DMS53 treated with DMSO at 0.1 percent for 48 hours (cell line): Measurements from ENCODE around the gene RNF114.
"Not testable (repeated sequence)": the region's sequence is repeated elsewhere in the genome, so short reads cannot be mapped to it uniquely, and the experiment has no call there.

Experiments used
- DNase-seq: peaks from one replicate; lab custom pipeline; 2025; ENCODE audit not compliant: unreplicated experiment; lab: John Stamatoyannopoulos, UW

RNF114 gene

DNA sequence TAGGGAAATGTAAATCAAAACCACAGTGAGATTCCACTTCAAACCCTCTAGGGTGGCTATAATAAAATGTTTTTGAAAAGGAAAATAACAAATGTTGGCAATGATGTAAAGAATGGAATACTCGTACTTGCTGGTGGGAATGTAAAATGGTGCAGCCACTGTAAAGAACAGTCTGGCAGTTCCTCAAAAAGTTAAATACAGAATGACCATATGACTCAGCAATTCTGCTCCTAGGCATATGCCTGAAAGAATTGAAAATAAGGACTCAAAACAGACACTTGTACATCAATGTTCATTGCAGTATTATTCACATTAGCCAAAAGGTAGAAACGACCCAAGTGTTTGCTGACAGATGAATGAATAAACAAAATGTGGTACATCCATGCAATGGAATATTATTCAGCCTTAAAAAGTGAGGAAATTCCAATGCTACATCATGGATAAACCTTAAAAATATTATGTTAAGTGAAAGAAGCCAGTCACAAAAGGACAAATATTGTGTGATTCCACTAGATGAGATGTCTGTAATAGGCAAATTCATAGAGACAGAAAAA lies 10.2 kb upstream of the RNF114 start:
- DNase-seq: no peak

DNA sequence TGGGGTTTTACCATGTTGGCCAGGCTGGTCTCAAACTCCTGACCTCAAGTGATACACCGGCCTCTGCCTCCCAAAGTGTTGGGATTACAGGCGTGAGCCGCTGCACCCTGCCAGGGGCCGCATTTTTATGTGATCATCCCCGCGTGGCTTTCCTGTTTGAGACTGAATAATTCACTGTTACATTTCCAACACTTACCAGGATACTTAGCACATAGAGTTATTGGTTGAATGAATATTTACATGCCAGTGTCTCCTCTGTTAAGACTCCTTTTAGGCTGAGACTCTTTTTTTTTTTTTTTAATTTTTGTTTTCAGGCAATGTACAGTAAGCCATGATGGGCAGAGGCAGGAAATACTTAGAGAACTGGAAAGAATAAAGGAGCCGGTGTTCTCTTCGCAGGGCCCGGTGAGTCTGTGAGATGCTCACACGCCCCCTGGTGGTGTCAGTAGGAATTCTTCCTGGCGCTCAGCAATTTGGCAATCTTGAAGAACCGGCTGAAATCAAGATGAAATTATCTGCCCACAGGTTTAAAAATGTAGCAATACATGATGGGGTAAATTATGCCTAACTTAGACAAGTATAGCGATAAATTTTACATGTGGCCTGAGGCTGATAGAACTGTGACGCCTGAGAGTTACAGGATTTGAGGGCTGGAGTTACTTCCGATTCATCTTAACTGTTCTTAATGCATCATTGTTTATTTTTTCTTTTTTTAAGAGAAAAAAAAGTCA lies 7.6 kb upstream of the RNF114 start:
- DNase-seq: peak; percentile 80

DNA sequence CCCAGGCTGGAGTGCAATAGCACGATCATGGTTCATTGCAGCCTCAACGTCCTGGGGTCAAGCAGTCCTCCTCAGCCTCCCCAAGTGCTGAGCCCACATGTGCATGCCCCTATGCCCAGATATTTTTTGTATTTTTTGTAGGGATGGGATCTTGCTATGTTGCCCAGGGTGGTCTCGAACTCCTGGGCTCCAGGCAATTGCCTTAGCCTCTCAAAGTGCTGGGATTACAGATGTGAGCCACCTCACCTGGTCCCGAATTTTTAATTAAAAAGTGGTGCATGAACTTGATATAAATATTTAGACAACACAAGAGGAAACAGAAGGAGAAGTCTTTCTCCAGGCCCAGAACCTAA lies 7.1 kb upstream of the RNF114 start:
- DNase-seq: no peak

DNA sequence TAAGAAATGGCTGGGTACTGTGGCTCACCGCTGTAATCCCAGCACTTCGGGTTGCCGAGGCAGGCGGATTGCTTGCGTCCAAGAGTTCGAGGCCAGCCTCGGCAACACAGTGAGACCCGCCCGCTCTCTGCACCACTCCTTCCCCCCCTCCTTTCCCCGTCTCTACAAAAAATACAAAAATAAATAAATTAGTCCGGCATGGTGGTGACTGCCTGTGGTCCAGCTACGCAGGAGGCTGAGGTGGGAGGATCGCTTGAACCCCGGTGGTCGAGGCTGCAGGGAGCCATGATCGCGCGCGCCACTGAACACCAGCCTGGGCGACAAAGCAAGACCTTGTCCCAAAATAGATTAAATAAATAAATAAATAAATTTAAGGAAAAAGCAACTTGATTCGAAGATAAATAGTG lies 448 bp upstream of the RNF114 start:
- DNase-seq: no peak

DNA sequence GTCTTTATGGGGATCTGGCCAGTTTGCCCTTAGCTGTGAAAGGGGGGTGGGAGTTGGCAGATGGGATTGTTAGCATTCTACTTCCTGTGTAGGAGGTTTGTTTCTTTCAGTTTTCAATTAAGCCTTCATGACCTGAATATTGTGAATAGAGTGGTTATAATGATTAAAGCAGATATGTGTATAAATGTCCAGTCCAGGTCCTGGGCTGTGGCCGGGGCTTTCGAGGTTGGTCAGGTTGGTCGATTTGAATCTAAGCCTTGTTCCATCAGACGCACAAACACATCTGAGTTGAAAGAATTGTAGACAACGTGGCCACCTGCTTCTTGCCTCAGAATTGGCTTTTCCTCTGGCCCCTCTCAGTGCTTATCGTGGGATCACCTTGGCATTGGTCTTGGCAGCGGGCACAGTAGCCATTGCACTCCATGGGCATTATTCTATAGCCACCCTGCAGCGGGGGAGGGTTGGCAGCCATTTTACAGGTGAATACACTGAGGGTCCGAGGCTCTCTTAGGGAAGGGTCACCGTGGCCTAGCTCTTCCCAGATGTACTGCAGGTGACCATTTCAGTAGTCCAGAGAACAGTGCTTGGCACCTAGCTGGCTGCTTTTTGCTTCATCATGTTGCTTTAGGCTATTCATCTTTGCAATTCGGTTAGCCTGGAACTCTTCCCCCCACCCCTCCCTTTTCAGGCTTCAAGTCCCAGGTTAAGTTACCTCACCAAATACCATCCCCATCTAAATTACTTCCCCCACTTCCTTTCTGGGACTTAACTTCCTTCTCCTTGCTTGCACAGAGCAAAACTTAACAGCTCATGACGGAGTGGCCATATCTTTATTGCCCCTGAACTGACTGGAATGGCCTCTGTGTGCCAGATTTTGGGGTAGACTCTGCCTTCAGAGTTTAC lies 1.1 kb downstream of the RNF114 start:
- DNase-seq: no peak

DNA sequence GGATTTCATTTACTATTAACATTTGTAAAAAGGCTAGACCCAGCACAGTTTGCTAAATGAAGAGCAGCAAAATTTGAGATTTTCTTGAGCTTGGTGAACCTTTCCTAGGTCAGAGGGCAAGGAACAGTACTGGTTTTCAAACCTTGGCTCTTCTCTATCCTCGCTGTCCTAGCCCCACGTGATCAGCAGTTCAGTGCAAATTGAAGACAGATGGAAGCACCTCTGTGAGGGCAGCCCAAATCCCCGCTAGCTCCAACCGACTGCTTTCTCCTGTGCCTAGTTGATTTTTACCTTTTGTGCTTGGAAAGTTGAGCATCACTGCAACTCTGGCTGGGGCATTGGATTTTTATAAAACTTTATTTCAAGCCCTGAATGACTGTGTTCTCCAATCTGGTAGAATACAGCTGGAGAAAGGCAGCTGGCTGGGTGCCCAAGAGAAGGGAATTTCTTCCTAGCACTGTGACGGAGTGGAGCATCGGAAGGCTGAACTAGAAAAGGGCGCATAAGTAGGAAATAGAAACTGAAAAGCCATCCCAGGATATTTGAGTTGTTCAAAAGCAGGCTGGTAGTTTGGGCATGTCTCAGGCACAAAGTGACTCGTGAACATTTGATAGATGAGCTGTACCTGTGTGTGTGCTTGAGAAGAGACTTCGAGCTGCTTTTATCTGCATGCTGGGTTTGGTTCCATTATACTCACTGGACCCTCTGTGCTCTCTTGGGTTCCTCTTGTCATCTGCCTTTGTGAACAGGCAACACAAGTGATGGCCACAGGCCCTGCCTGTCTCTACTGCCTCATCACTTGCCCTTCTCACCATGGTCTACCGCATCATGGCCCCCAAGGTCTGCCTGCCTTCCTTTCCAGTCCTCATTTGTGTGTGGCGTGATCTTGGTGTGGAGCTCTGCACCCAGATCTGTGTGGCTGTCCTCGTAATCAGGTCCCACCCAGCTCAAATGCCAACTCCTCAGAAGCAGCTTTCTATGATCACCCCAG lies 2.3 kb downstream of the RNF114 start:
- DNase-seq: no peak

DNA sequence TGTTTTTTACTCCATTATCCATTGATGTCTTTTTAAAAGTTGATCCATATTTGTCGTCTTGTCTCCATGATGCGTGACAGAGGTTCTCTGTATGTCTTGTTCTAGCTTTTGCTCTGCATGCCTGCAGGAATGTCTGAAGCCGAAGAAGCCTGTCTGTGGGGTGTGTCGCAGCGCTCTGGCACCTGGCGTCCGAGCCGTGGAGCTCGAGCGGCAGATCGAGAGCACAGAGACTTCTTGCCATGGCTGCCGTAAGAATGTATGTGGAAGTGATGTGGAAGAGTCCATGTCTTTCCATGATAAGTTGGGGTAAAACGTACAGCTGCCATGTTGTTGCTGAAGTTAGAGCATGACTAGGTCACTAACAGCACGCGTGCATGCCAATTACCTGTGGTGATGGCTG lies 5.3 kb downstream of the RNF114 start:
- DNase-seq: no peak

DNA sequence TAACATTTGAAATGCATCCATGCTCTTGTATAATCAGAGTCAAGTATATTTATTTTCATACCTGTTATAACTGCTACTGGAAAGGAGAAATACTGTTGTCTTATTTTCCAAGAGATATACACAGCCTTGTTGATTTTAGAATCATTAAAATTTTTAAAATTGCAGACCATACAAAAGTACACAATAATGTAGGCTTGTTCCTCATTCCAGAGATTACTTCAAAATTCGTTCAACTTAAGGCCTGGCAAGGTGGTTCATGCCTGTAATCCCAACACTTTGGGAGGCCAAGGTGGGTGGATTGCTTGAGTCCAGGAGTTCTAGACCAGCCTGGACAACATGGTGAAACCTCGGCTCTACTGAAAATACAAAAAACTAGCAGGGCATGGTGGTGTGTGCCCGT lies 6.1 kb downstream of the RNF114 start:
- DNase-seq: no peak

DNA sequence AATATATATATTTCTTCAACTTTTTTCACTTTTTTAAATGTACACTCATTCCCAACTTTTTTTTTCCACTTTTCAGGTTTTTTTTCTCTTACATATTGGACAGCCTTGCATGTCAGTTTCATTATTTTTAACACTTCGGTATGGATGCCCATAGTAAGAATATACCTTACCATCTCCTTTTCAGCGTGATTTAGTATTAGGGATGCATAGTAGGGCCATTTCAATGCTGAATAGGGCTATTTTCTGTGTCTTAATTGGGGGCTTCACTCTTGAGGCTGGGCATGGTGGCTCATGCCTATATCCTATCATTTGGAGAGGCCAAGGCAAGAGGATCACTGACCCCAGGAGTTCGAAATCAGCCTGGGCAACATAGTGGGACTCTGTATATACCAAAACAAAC lies 6.7 kb downstream of the RNF114 start:
- DNase-seq: no peak

DNA sequence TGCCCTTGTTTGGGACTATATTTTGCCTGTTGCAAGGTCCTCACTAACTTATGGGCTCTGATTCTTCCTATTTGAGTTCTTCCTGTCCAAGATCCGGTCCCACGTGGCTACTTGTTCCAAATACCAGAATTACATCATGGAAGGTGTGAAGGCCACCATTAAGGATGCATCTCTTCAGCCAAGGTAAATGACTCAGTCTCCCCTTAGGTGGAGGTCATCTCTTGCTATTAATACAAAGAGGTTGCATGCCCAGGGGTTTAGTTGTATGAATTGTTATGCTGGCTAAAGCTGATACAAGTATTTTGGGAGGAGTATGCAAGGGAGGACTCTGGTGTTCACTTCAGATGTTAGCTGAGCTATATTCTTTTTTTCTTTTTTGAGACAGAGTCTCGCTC lies 9.1 kb downstream of the RNF114 start:
- DNase-seq: no peak

DNA sequence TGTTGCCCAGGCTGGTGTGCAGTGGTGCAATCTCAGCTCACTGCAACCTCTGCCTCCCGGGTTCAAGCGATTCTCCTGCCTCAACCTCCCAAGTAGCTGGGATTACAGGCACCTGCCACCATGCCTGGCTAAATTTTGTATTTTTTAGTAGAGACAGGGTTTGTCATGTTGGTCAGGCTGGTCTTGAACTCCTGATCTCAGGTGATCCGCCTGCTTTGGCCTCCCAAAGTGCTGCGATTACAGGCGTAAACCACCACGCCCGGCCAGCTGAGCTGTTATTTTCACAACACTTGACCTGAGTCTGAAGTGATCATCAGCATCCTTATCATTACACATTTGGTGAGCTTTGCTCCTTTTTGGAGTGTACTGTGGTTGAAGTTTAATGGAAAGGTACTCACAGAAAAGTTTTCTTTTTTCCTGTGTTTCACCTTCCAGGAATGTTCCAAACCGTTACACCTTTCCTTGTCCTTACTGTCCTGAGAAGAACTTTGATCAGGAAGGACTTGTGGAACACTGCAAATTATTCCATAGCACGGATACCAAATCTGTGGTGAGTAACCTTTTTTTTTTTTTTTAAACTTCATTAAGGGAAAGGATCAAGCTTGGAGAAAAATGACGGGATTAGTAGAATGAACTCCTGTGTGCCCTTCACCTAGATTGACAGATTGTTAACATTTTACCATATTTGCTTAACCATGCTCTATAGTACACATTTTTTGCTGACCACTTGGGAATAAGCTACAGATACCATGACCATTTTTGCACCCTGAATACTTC lies 9.7 kb downstream of the RNF114 start:
- no peak for DNase-seq

DNA sequence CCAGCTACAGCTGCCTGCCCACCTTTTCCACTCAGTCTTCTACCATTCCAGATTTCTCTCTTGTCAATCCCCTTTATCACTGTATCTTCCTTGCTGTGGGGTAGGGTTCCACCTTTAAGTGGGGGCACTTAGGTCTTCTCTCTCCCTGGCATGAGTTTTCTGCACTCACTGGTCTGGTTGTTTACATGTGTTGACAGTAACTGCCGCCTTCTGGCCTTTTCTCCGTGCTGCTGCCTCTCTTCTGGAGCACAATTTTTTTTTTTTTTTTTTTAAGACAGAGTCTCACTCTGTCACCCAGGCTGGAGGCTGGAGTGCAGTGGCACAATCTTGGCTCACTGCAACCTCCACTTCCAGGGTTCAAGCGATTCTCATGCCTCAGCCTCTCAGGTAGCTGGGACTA lies 12.0 kb downstream of the RNF114 start:
- no peak for DNase-seq

DNA sequence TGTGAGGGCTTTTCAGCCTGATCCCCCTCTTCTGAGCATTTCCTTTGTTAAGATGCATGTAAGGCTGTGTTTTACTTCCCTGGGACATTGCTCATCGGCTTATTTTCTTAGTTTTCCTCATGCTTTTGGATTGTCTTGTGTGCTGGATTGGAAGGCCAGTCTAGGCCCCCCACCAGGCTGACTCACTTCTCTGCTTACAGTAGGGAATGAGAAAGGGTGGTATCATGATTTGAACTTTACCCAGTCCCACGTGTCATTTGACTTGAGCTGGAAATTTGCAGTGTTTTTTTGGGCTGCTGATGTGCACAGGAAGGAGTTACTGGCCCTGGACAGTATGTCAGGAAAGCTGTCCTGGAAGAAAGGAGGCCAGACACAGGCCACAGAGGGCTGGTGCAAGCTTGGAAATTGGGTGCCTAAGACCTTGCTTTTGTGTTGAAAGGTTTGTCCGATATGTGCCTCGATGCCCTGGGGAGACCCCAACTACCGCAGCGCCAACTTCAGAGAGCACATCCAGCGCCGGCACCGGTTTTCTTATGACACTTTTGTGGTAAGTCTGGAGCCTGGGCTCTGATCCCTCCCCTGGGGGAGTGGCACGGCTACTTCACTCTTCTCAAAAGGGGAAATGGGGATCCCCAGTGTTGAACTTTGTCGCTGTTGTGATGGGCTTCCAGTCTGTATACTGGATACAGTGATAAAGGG lies 12.8 kb downstream of the RNF114 start:
- no peak for DNase-seq

DNA sequence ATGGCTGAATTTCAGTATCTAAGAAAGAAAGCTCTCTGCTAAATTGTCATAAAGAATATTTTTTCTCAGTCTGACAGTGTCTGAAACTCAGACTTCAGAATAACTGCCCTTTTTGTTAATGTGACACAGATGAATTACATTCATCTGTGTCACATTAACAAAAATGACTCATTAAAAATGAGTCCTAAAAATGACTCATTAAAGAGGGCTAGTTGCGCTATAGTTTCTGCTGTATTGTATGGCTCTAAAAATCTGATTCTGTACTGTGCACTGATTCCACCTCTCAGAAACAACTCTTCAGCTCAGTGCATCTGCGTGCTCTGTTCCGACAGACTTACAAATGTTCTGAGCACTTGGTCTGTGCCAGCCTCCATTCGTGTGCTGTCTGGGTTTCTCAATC lies 15.0 kb downstream of the RNF114 start:
- DNase-seq: no peak

DNA sequence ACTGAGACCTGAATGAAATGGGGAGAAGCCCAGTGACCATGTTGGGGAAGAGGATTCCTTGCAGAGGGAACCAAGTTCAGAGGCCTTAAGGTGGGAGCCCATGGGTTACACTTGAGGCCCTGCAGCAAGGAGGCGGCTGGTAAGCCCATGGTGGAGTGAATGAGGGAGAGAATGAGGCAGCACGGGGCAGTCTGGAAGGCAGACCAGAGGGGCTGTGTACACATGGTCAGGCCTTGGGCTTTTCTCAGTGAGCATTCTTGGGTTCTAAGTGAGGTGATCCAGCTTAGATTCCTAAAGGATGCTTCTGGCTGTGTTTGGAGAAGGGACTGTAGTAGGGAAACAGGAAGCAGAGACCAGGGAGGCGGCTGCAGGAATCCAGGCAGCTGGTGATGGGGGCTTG lies 19.0 kb downstream of the RNF114 start:
- DNase-seq: no peak

DNA sequence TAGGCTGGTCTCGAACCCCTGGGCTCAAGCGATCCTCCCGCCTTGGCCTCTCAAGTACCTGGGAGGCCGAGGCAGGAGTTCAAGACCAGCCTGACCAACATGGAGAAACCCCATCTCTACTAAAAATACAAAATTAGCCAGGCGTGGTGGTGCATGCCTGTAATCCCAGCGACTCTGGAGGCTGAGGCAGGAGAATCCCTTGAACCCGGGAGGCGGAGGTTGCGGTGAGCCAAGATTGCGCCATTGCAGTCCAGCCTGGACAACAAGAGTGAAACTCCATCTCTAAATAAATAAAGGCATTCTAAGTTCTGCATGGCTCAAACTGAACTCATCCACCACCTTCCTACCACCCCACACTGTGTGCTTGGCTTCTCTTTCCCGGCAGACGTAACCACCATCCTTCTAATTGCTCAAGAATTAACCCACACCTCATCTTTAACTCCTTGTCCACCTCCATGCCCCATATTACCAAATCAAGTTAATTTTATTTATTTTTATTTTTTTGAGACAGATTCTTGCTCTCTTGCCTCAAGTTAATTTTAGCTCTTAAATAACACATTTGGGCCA lies 19.7 kb downstream of the RNF114 start:
- DNase-seq: not testable (repeated sequence)

DNA sequence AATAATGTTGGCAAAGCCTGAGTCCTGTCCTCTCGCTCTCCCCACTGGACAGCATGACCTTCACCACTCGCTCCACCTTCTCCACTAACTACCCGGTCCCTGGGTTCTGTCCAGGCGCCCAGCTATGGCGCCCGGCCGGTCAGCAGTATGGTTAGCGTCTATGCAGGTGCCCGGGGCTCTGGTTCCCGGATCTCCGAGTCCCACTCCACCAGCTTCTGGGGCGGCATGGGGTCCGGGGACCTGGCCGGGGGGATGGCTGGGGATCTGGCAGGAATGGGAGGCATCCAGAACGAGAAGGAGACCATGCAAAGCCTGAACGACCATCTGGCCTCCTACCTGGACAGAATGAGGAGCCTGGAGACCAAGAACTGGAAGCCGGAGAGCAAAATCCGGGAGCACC lies 20.5 kb downstream of the RNF114 start:
- no peak for DNase-seq

DNA sequence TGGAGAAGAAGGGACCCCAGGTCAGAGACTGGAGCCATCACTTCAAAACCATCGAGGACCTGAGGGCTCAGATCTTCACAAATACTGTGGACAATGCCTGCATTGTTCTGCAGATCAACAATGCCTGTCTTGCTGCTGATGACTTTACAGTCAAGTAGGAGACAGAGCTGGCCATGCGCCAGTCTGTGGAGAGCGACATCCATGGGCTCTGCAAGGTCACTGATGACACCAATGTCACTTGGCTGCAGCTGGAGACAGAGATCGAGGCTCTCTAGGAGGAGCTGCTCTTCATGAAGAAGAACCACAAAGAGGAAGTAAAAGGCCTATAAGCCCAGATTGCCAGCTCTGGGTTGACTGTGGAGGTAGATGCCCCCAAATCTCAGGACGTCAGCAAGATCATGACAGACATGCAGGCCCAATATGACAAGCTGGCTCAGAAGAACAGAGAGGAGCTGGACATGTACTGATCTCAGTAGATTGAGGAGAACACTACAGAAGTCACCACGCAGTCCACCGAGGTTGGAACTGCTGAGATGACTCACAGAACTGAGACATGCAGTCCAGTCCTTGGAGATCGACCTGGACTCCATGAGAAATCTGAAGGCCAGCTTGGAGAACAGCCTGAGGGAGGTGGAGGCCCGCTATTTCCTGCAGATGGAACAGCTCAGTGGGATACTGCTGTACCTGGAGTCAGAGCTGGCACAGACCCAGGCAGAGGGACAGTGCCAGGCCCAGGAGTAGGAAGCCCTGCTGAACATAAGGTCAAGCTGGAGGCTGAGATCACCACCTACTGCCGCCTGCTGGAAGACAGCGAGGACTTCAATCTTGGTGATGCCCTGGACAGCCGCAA lies 21.1 kb downstream of the RNF114 start:
- DNase-seq: not testable (repeated sequence)
